HepG2 (cell line): ENCODE results near the gene TAF6L. TPM values are rescaled to one million over a fixed set of nuclear protein-coding genes. Genes with fewer than 3 reads are reported as not detected.

ENCODE experiments used
- CTCF ChIP-seq: sonication (generic); formaldehyde crosslinking; IDR thresholded peaks from 2 replicates; pipeline ENCODE4 v1.5.0; 2020; ENCODE audit warnings: mild to moderate bottlenecking, missing genetic modification reagents, moderate library complexity
- EEA1 ChIP-seq: sonication (generic); formaldehyde crosslinking; IDR thresholded peaks from 2 replicates; pipeline ENCODE4 v1.5.1; 2020; ENCODE audit warnings: mild to moderate bottlenecking, missing genetic modification reagents, borderline replicate concordance
- GATAD1 ChIP-seq: IDR thresholded peaks from 2 replicates; pipeline ENCODE4 v1.6.1; 2016; ENCODE audit warnings: missing genetic modification reagents, missing compliant biosample characterization
- GATAD2A ChIP-seq: IDR thresholded peaks from 2 replicates; pipeline ENCODE4 v1.6.1; 2016
- HMG20B ChIP-seq: conservative IDR thresholded peaks from 2 replicates; pipeline ENCODE4 v1.6.1; 2016; ENCODE audit warnings: missing genetic modification reagents, missing compliant biosample characterization
- LBX2 ChIP-seq: sonication (generic); formaldehyde crosslinking; IDR thresholded peaks from 2 replicates; pipeline ENCODE4 v1.5.0; 2020; ENCODE audit warnings: missing genetic modification reagents, mild to moderate bottlenecking, borderline replicate concordance
- MLX ChIP-seq: IDR thresholded peaks from 2 replicates; pipeline ENCODE4 v1.6.1; 2016
- ONECUT2 ChIP-seq: sonication (generic); formaldehyde crosslinking; IDR thresholded peaks from 2 replicates; pipeline ENCODE4 v1.4.0; 2020; ENCODE audit warnings: missing genetic modification reagents
- TBL1XR1 ChIP-seq: fragments of 150-350 bp; IDR thresholded peaks from 2 replicates; pipeline ENCODE4 v1.6.1; 2014; ENCODE audit warnings: borderline replicate concordance, low read length; ENCODE audit not compliant: partially characterized antibody
- ZBED4 ChIP-seq: sonication (generic); formaldehyde crosslinking; IDR thresholded peaks from 2 replicates; pipeline ENCODE4 v1.4.0; 2020; ENCODE audit warnings: missing genetic modification reagents, borderline replicate concordance
- ZNF296 ChIP-seq: sonication (generic); formaldehyde crosslinking; conservative IDR thresholded peaks from 2 replicates; pipeline ENCODE4 v1.5.0; 2020; ENCODE audit warnings: mild to moderate bottlenecking, missing genetic modification reagents
- ZNF468 ChIP-seq: sonication (generic); formaldehyde crosslinking; IDR thresholded peaks from 2 replicates; pipeline ENCODE4 v1.8.0; 2022; ENCODE audit warnings: mild to moderate bottlenecking, moderate library complexity, missing genetic modification reagents
- ZNF766 ChIP-seq: sonication (generic); formaldehyde crosslinking; IDR thresholded peaks from 2 replicates; pipeline ENCODE4 v1.5.0; 2020; ENCODE audit warnings: missing genetic modification reagents, borderline replicate concordance
- ZNF776 ChIP-seq: sonication (generic); formaldehyde crosslinking; IDR thresholded peaks from 2 replicates; pipeline ENCODE4 v1.4.0; 2020; ENCODE audit warnings: mild to moderate bottlenecking, missing genetic modification reagents
- polyA plus RNA-seq, 8 experiments: library from polyadenylated mRNA; depleted of rRNA in 3 of 8; stranded (reverse) in 7 of 8; unstranded in 1 of 8; fragments of >200 nt; fragmentation: Illumina TruSeq in 4 of 8; extraction: Trizol in 4 of 8; gene quantifications; 2 replicates each; pipeline versions ENCODE4 v1.2.1 to v1.2.3, GENCODE V29; 2011 to 2016; ENCODE audit warnings: low read depth in 4 of 8, missing spikeins in 1 of 8, mixed read lengths in 1 of 8; ENCODE audit not compliant: insufficient read depth in 1 of 8
- total RNA-seq, 5 experiments: library from RNA; depleted of rRNA; stranded (reverse); fragments of >200 nt; fragmentation: Illumina TruSeq; extraction: Trizol; gene quantifications; 2 replicates each; pipeline ENCODE4 v1.2.3, GENCODE V29; 2016; ENCODE audit warnings: low read depth in 1 of 5
- TF ChIP-seq, protein P1 (sequence below): sonication (generic); formaldehyde crosslinking; IDR thresholded peaks from 2 replicates; pipeline ENCODE4 v1.5.0; 2020; ENCODE audit warnings: missing genetic modification reagents
- TF ChIP-seq, protein P2 (sequence below): sonication (generic); formaldehyde crosslinking; IDR thresholded peaks from 2 replicates; pipeline ENCODE4 v1.5.0; 2020; ENCODE audit warnings: missing genetic modification reagents
- TF ChIP-seq, protein P3 (sequence below): sonication (generic); formaldehyde crosslinking; conservative IDR thresholded peaks from 2 replicates; pipeline ENCODE4 v1.5.0; 2020; ENCODE audit warnings: missing genetic modification reagents

The TAF6L gene
- total and polyA plus RNA-seq, 2 of the 13 experiments (the other 11 are each of a cell fraction or from before 2014, with no cell fraction given) = 12.6 to 19.4 TPM

- TF ChIP-seq MLX (CRISPR knock-in tag) (no peak), ZNF776 (CRISPR knock-in tag) (peak; percentile 100), LBX2 (CRISPR knock-in tag) (peak; percentile 76; the same call in 1 of the 2 replicates), GATAD2A (CRISPR knock-in tag) (no peak), ZNF468 (peak; percentile 48; the same call in 1 of the 2 replicates), ZBED4 (CRISPR knock-in tag) (no peak), EEA1 (CRISPR knock-in tag) (peak; percentile 89; the same call in 1 of the 2 replicates), ONECUT2 (CRISPR knock-in tag) (no peak), ZNF766 (peak; percentile 95), TBL1XR1 (no peak), GATAD1 (CRISPR knock-in tag) (peak; percentile 89), HMG20B (peak; percentile 67; the same call in 1 of the 2 replicates), CTCF (CRISPR knock-in tag) (peak; percentile 33), ZNF296 (CRISPR knock-in tag) (0 out of 2 replicates have a peak, but pooled peaks have one; percentile 17)
- TF ChIP-seq, protein P1, sequence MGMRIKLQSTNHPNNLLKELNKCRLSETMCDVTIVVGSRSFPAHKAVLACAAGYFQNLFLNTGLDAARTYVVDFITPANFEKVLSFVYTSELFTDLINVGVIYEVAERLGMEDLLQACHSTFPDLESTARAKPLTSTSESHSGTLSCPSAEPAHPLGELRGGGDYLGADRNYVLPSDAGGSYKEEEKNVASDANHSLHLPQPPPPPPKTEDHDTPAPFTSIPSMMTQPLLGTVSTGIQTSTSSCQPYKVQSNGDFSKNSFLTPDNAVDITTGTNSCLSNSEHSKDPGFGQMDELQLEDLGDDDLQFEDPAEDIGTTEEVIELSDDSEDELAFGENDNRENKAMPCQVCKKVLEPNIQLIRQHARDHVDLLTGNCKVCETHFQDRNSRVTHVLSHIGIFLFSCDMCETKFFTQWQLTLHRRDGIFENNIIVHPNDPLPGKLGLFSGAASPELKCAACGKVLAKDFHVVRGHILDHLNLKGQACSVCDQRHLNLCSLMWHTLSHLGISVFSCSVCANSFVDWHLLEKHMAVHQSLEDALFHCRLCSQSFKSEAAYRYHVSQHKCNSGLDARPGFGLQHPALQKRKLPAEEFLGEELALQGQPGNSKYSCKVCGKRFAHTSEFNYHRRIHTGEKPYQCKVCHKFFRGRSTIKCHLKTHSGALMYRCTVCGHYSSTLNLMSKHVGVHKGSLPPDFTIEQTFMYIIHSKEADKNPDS (CRISPR knock-in tag) = no peak; the same call in 1 of the 2 replicates
- TF ChIP-seq, protein P2, sequence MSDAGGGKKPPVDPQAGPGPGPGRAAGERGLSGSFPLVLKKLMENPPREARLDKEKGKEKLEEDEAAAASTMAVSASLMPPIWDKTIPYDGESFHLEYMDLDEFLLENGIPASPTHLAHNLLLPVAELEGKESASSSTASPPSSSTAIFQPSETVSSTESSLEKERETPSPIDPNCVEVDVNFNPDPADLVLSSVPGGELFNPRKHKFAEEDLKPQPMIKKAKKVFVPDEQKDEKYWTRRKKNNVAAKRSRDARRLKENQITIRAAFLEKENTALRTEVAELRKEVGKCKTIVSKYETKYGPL (CRISPR knock-in tag) = peak; percentile 72; the same call in 1 of the 2 replicates
- TF ChIP-seq, protein P3, sequence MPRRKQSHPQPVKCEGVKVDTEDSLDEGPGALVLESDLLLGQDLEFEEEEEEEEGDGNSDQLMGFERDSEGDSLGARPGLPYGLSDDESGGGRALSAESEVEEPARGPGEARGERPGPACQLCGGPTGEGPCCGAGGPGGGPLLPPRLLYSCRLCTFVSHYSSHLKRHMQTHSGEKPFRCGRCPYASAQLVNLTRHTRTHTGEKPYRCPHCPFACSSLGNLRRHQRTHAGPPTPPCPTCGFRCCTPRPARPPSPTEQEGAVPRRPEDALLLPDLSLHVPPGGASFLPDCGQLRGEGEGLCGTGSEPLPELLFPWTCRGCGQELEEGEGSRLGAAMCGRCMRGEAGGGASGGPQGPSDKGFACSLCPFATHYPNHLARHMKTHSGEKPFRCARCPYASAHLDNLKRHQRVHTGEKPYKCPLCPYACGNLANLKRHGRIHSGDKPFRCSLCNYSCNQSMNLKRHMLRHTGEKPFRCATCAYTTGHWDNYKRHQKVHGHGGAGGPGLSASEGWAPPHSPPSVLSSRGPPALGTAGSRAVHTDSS (CRISPR knock-in tag) = 0 out of 2 replicates have a peak, but pooled peaks have one; percentile 75
These were observed 43.9 kb upstream of the TAF6L start, which contains the start of gene HNRNPUL2 (continued) for GRCh38 chr11:62727165-62727871.
